Activated CD4-positive, CD25-positive, alpha-beta regulatory T cell treated with anti-CD3 and anti-CD28 coated beads, Interleukin-2, amount 50 U/mL, for 24 hours (primary cell): ENCODE data around the gene DPT.

ENCODE experiments used
- ATAC-seq, 2 donors: fragments of 150-1000 bp; cut with Tn5 transposase; one replicate each; pipeline ENCODE4 v1.10.0; 2021; ENCODE audit warnings: mild to moderate bottlenecking in 1 of 2, moderate library complexity in 1 of 2

DPT gene

GRCh38 chr1:168698453-168698852 is 30.6 kb downstream of the DPT start:
- no peak for ATAC-seq

- ATAC-seq: no peak
Measured at GRCh38 chr1:168697356-168698126, 31.5 kb downstream of the DPT start.

GRCh38 chr1:168696125-168696760 is 32.8 kb downstream of the DPT start:
- no peak for ATAC-seq

- ATAC-seq: no peak
Measured at GRCh38 chr1:168693872-168694238, 35.2 kb downstream of the DPT start.

GRCh38 chr1:168693197-168693871 is 35.7 kb downstream of the DPT start:
- ATAC-seq: no peak

- no peak for ATAC-seq
Measured at GRCh38 chr1:168692472-168692871, 36.5 kb downstream of the DPT start.

GRCh38 chr1:168691541-168691940 is 37.5 kb downstream of the DPT start:
- no peak for ATAC-seq

- ATAC-seq: peak in 1 of 2 donors; percentile 17
Measured at GRCh38 chr1:168689726-168690602, 39.0 kb downstream of the DPT start.

- ATAC-seq: no peak
Measured at GRCh38 chr1:168689327-168689657, 39.7 kb downstream of the DPT start.

- no peak for ATAC-seq
Measured at GRCh38 chr1:168688644-168689326, 40.2 kb downstream of the DPT start.

- ATAC-seq: no peak
Measured at GRCh38 chr1:168687816-168688215, 41.2 kb downstream of the DPT start.

- no peak for ATAC-seq
Measured at GRCh38 chr1:168686666-168687065, 42.3 kb downstream of the DPT start.

- ATAC-seq: no peak
Measured at GRCh38 chr1:168683871-168684270, 45.1 kb downstream of the DPT start.

GRCh38 chr1:168676861-168677260 is 52.1 kb downstream of the DPT start:
- no peak for ATAC-seq

- no peak for ATAC-seq
Measured at GRCh38 chr1:168676029-168676812, 52.8 kb downstream of the DPT start.

GRCh38 chr1:168673974-168674683 is 54.9 kb downstream of the DPT start:
- no peak for ATAC-seq

GRCh38 chr1:168672278-168672677 is 56.7 kb downstream of the DPT start:
- ATAC-seq: no peak

- ATAC-seq: peak; percentile 24 to 41
Measured at GRCh38 chr1:168671782-168672181, 57.2 kb downstream of the DPT start.

GRCh38 chr1:168665975-168666374 is 63.0 kb downstream of the DPT start:
- no peak for ATAC-seq

GRCh38 chr1:168664069-168664834 is 64.8 kb downstream of the DPT start:
- no peak for ATAC-seq
